ENCODE data around the gene BCO2. TPM values are rescaled to one million over a fixed set of nuclear protein-coding genes. Genes with fewer than 3 reads are reported as not detected.

Gene BCO2
- total RNA-seq, 1 experiment from 2014 or later: 1.2 TPM

- peak; percentile 36 for DNase-seq (ENCODE audit: low spot score)
Measured at GRCh38 chr11:112216561-112217105, 41.3 kb downstream of the BCO2 start.

- DNase-seq (ENCODE audit: low spot score): peak; percentile 71
Measured at GRCh38 chr11:112219476-112220232, 44.3 kb downstream of the BCO2 start.

- DNase-seq (ENCODE audit: low spot score): no peak
Measured at GRCh38 chr11:112221274-112221835, 46.0 kb downstream of the BCO2 start.

- DNase-seq (ENCODE audit: low spot score): no peak
Measured at GRCh38 chr11:112222303-112222702, 47.0 kb downstream of the BCO2 start.

GRCh38 chr11:112223121-112223520, 47.8 kb downstream of the BCO2 start:
- DNase-seq (ENCODE audit: low spot score): no peak

- no peak for DNase-seq (ENCODE audit: low spot score)
Measured at GRCh38 chr11:112223754-112224532, 48.6 kb downstream of the BCO2 start.

- no peak for DNase-seq (ENCODE audit: low spot score)
Measured at GRCh38 chr11:112225753-112226061, 50.4 kb downstream of the BCO2 start.

- peak; percentile 80 for DNase-seq (ENCODE audit: low spot score)
Measured at GRCh38 chr11:112226062-112226830, 50.9 kb downstream of the BCO2 start, which contains the start of gene PTS. Gene PTS (plus strand): TSS chr11:112226428. CDS start chr11:112226444, 16 bp downstream.

DNA sequence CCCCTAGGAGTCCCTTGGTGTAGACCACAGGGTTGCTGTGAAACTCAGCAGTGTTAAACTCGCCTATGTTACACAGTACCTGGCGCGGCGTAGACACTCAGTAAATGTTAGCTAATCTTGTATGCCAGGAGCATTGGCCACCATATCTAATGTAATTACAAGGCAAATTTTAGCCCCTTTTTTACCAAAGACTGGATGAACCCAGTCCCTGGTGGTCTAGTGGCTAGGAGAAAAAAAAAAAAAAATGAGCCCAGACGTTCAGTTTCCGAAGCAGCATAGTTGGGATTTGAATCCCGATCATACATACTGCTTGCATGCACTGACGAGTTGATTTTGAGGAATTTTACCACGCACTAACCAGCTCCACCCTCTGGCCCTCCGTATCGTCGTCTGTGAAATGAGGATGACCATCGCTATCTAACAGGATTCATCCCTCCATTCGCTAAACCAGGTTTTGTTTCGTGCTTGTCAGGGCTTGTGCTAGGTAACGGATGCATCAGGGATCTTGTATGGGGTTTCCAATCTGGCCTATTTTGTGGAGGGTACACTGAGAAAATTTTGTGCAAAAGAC, 51.6 kb downstream of the BCO2 start:
- no peak for DNase-seq (ENCODE audit: low spot score)

DNA sequence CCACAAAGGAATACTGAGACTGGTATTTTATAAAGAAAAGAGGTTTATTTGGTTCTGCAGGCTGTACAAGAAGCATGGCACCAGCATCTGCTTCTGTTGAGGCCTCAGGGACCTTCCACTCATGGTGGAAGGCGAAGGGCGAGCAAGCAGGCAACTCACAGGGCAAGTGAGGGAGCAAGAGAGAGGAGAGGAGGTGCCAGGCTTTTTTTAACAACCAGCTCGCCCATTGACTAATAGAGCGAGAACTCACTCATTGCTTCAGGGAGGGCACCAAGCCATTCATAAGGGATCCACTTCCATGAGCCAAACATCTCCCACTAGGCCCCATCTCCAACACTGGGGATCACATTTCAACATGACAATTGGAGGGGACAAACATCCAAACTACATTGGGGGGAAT, 52.2 kb downstream of the BCO2 start:
- DNase-seq (ENCODE audit: low spot score): no peak

GRCh38 chr11:112228706-112229105, 53.4 kb downstream of the BCO2 start:
- DNase-seq (ENCODE audit: low spot score): no peak

GRCh38 chr11:112229159-112229558, 53.8 kb downstream of the BCO2 start:
- DNase-seq (ENCODE audit: low spot score): no peak

- no peak for DNase-seq (ENCODE audit: low spot score)
Measured at GRCh38 chr11:112229746-112230433, 54.6 kb downstream of the BCO2 start.

DNA sequence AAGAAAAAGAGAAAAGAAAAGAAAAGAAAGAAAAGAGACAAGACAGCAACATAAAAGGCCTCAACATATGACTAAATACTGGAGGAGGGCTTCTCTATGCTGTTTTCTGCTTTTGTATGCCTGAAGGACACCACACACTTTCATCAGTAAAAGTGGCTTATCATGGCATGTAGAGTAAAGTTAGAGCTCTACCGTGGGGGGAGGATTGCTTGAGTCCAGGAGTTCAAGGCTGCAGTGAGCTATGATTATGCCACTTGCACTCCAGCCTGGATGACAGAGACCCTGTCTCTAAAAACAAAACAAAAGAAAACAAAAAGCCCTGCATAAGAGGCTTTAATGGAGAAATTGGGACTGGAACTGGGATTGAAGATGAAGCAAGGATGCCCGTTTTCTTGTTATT, 56.6 kb downstream of the BCO2 start:
- DNase-seq (ENCODE audit: low spot score): no peak

DNA sequence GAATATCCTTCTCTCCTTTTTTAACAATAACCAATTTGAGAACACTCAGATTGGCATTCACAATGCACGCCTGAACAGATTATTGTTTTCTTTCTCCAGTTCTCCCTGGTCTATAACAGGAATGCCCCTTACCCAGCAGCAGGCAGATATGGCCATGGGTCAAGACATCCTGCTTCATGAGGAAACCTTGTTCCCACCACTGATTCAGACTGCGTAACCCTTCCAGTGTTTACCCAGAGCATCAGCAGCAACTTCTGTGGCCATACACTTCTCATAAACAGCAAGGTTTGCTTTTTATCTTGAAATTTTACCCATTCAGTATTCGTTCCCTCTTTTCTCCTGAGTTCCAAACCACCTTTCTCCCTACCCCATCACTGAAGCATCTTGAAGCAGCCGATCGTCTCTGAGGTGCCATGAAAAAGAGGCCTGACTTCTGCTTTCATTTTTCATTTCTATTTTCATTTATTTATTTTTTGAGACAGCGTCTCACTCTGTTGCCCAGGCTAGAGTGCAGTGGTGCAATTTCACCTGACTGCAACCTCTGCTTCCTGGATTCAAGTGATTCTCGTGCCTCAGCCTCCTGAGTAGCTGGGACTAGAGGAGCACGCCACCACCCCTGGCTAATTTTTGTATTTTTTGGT, 60.6 kb downstream of the BCO2 start:
- DNase-seq (ENCODE audit: low spot score): no peak

DNA sequence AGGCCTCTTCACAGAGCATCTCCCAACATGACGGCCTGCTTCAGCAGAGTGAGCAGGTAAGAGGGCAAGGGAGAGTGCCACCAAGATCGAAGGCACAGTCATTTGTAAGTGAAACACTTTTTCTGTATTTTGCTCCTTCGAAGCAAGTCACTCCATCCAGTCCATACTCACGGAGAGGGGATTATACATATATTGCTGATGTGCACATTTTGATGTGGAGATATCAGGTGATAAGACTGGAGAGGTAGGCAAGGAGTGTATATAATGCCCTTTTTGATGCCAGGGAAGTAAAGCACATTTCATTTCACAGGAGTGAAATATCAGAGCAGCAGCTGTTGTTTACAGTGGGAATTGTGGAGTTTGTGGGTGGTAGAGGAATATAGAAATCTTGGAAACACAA, 62.1 kb downstream of the BCO2 start:
- DNase-seq (ENCODE audit: low spot score): no peak

DNA sequence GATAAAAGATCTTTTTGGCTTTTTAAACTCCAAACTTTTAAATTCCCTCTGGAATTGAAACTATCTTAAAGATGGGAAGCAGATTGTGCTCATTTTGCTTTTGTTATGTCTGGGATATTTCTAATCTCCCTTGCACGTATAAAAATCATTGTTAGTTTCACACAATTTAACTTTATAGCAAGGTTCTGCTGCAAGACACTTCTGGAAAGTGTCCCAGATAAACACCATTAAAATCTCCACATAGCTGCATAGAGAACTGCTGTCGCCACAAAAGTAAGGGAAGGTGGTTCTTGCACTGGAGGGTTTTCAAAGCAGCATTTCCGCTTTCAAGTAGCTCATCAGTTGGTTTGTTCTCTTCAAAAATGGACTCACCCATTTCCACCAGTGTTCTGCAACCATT, 62.7 kb downstream of the BCO2 start:
- no peak for DNase-seq (ENCODE audit: low spot score)

GRCh38 chr11:112241486-112241885, 66.2 kb downstream of the BCO2 start:
- DNase-seq (ENCODE audit: low spot score): peak; percentile 59

DNA sequence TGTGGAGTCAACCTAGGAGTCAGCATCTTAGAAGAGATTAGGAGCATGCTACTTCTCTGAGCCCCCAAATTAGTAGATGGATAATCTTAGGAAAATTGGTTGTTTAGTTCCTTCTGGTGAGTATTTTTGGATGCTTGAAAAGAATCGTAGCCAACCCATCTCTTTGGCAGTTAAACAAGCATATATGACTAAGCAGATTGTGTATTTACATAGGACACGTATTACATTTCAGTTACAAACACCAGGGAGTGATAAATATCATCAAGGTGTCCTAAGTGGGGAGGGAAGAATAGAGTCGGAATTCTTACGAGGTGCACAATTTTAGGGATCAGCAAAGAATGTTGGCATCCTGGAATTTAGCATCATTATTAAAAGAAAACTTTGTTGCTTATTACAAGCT, 71.9 kb downstream of the BCO2 start:
- no peak for DNase-seq (ENCODE audit: low spot score)

- peak; percentile 21 for DNase-seq (ENCODE audit: low spot score)
Measured at GRCh38 chr11:112248201-112248600, 72.9 kb downstream of the BCO2 start.

Data from H4 (cell line).